Upper lobe of left lung (tissue), 4 donors: Measurements from ENCODE around the gene EMC1.

ENCODE experiments used
- CTCF ChIP-seq, 6 experiments: fragments of 450-650 bp in 4 of 6; fragments of 200-600 bp in 2 of 6; sonication (generic) in 2 of 6; IDR thresholded peaks; one replicate each; pipeline ENCODE4 v1.5.1; 2016 to 2019; ENCODE audit warnings: antibody characterized with exemption in 6 of 6
- EP300 ChIP-seq, 4 donors: sonication (generic); formaldehyde crosslinking; IDR thresholded peaks; one replicate each; pipeline ENCODE4 v1.5.1; 2017; ENCODE audit warnings: antibody characterized with exemption in 4 of 4, control low read depth in 2 of 4
- POLR2A ChIP-seq, 4 donors: fragments of 450-650 bp; IDR thresholded peaks; one replicate each; pipeline ENCODE4 v1.5.1; 2016 to 2017; ENCODE audit warnings: antibody characterized with exemption in 4 of 4, mild to moderate bottlenecking in 2 of 4
- POLR2AphosphoS5 ChIP-seq, 2 donors: sonication (generic); formaldehyde crosslinking; IDR thresholded peaks; one replicate each; pipeline ENCODE4 v1.5.1; 2017; ENCODE audit warnings: antibody characterized with exemption in 2 of 2

DNA sequence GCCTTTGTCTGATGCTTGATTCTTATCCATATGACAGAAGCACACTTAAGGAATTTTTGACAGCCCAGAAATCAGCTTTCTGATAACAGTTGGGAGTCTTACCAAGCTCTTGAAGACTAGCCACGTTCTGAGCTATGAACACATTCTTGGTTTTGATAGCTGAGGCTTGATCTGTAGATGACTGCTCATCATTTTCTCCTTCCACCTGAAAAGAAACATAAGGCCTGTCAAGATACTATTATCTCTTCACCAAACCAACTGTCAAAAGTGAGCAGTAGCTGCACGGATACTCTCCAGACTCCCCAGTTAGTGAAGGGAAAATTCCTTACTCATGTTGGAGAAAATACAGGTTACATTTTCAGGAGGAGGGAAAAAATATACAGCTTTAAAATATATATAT, 53.5 kb downstream of the EMC1 start:
- TF ChIP-seq CTCF (IDR thresholded peaks at IDR 0.05) (no peak), POLR2A (IDR thresholded peaks at IDR 0.05) (no peak), POLR2AphosphoS5 (IDR thresholded peaks at IDR 0.05) (no peak), EP300 (IDR thresholded peaks at IDR 0.05) (no peak)
